KMS-11 (cell line): ENCODE measurements around the gene SND1.

Experiments
- H2AFZ ChIP-seq: fragments of 200-600 bp; sonication (generic); 2 replicates; pipeline ENCODE4 v1.6.1; 2016; ENCODE audit warnings: antibody characterized with exemption, mixed run types, low read depth
- H3K27ac ChIP-seq: fragments of 200-600 bp; sonication (generic); 2 replicates; pipeline ENCODE4 v1.6.1; 2016; ENCODE audit warnings: mild to moderate bottlenecking, mixed run types
- H3K27me3 ChIP-seq: fragments of 200-600 bp; sonication (generic); 2 replicates; pipeline ENCODE4 v1.6.1; 2017; ENCODE audit warnings: mild to moderate bottlenecking, low read depth, mixed run types, moderate library complexity; ENCODE audit not compliant: insufficient read depth
- H3K36me3 ChIP-seq: fragments of 200-600 bp; sonication (generic); 2 replicates; pipeline ENCODE4 v1.6.1; 2017; ENCODE audit warnings: mild to moderate bottlenecking, mixed run types; ENCODE audit not compliant: insufficient read depth
- H3K4me1 ChIP-seq: fragments of 200-600 bp; sonication (generic); 2 replicates; pipeline ENCODE4 v1.6.1; 2016; ENCODE audit warnings: mild to moderate bottlenecking, low read depth, mixed run types; ENCODE audit not compliant: poor library complexity, severe bottlenecking
- H3K4me2 ChIP-seq: fragments of 200-600 bp; sonication (generic); 2 replicates; pipeline ENCODE4 v1.7.0; 2016; ENCODE audit warnings: mild to moderate bottlenecking, mixed run types
- H3K4me3 ChIP-seq: fragments of 200-600 bp; sonication (generic); IDR thresholded peaks from 2 replicates; pipeline ENCODE4 v1.6.1; 2017; ENCODE audit warnings: low read depth, low read length, mixed read lengths; ENCODE audit not compliant: insufficient read depth
- H3K79me2 ChIP-seq: fragments of 200-600 bp; sonication (generic); 2 replicates; pipeline ENCODE4 v1.6.1; 2016; ENCODE audit warnings: low read depth, mixed run types; ENCODE audit not compliant: insufficient read depth
- H3K9ac ChIP-seq: fragments of 200-600 bp; sonication (generic); 2 replicates; pipeline ENCODE4 v1.6.1; 2016; ENCODE audit warnings: mild to moderate bottlenecking, mixed run types
- H4K20me1 ChIP-seq: fragments of 200-600 bp; sonication (generic); 2 replicates; pipeline ENCODE4 v1.6.1; 2016; ENCODE audit warnings: mild to moderate bottlenecking, mixed run types; ENCODE audit not compliant: insufficient read depth
- CTCF ChIP-seq: fragments of 200-600 bp; sonication (generic); conservative IDR thresholded peaks from 2 replicates; pipeline ENCODE4 v1.6.1; 2017; ENCODE audit warnings: low read depth, mild to moderate bottlenecking, antibody characterized with exemption, low read length, moderate library complexity, mixed read lengths

SND1 gene

GRCh38 chr7:128078309-128078708 lies 426.3 kb downstream of the SND1 start:
- H3K9ac ChIP-seq, result no peak overlapping the region
- peaks cover 9% of the 10 kb centered on the region; the same call in 1 of the 2 replicates for H3K36me3 ChIP-seq
- no peaks in the 10 kb centered on the region for H3K27me3 ChIP-seq
- no peaks in the 10 kb centered on the region for H3K79me2 ChIP-seq
- H2AFZ ChIP-seq, result no peak overlapping the region
- no peaks in the 10 kb centered on the region for H4K20me1 ChIP-seq
- H3K27ac ChIP-seq, result no peak overlapping the region
- H3K4me1 ChIP-seq, result no peaks in the 10 kb centered on the region
- no peak overlapping the region for H3K4me3 ChIP-seq
- no peak overlapping the region for H3K4me2 ChIP-seq
- no peak for TF ChIP-seq CTCF

DNA sequence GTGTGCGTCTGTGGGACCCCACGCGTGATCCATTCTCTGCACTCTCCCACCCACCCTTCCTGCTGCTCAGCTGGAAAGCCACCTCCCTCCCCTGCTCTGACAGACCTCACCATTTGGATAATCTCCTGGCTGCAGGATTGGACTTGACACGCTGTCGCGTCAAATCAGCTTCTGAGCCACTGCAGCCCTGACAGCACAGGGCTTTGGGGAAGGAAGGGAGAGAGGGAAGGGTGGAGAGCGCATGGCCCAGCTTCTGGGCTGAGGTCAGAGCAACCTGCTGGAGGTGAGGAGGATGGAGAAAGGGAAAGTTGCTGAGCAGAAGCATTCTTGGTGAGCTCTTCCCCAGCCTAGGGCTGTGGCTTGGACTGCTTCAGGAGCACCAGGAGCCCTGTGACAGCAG lies 428.2 kb downstream of the SND1 start:
- Histone ChIP-seq H3K9ac (no peak overlapping the region), H3K36me3 (peaks cover 9% of the 10 kb centered on the region; the same call in 1 of the 2 replicates), H3K27ac (no peak overlapping the region), H2AFZ (no peak overlapping the region), H4K20me1 (no peaks in the 10 kb centered on the region), H3K4me1 (no peaks in the 10 kb centered on the region), H3K27me3 (no peaks in the 10 kb centered on the region), H3K4me3 (no peak overlapping the region), H3K79me2 (no peaks in the 10 kb centered on the region), H3K4me2 (no peak overlapping the region)
- no peak for TF ChIP-seq CTCF

DNA sequence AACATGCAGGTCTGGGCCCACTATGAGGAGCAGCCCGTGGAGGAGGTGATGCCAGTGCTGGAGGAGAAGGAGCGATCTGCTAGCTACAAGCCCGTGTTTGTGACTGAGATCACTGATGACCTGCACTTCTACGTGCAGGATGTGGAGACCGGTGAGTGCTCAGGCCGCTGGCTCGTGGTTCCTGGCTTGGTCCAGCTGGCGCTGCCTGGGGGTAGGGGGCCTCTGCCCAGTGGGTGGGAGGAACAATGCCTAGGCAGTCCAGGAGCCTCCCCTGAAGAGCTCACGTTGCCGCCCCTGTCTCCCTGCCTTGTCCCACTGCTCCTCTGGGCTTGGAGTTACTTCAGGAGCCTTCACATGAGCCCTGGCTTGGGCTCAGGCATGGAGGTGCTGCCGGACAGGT lies 429.4 kb downstream of the SND1 start:
- no peaks in the 10 kb centered on the region for H3K79me2 ChIP-seq
- H3K36me3 ChIP-seq, result peaks cover 5% of the 10 kb centered on the region; the same call in 1 of the 2 replicates
- H4K20me1 ChIP-seq, result no peaks in the 10 kb centered on the region
- H3K4me2 ChIP-seq, result no peak overlapping the region
- no peak overlapping the region for H3K4me3 ChIP-seq
- no peak overlapping the region for H3K27ac ChIP-seq
- H3K9ac ChIP-seq, result no peak overlapping the region
- no peak overlapping the region for H2AFZ ChIP-seq
- H3K4me1 ChIP-seq, result no peaks in the 10 kb centered on the region
- TF ChIP-seq CTCF, result no peak
- no peaks in the 10 kb centered on the region for H3K27me3 ChIP-seq

DNA sequence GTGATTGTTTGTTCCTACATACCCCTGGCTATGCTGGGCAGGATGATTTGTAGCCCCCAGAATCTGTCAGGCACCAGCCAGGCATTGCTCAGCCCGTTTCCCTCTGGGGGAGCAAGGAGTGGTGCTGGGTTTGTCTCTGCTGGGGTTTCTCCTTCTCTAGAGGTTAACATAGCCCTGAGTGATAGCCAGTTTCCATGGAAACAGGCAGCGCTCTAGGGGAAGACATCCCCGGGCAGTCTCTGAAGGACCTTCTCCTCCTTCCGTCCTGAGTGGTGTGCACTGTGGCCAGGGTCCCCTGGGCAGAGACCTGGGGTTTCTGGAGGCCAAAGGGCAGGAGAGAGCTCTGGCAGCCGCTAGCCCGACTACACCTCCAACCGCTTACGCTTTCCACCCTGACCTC lies 429.8 kb downstream of the SND1 start:
- no peak for TF ChIP-seq CTCF
- Histone ChIP-seq H3K36me3 (no peaks in the 10 kb centered on the region; the same call in 1 of the 2 replicates), H3K79me2 (no peaks in the 10 kb centered on the region), H3K4me1 (no peaks in the 10 kb centered on the region), H2AFZ (no peak overlapping the region), H3K9ac (no peak overlapping the region), H3K4me2 (no peak overlapping the region), H3K4me3 (no peak overlapping the region), H3K27ac (no peak overlapping the region), H3K27me3 (no peaks in the 10 kb centered on the region), H4K20me1 (no peaks in the 10 kb centered on the region)
